Measurements from ENCODE around the gene CNTNAP2.

Gene CNTNAP2

GRCh38 chr7:147171013-147171391 is 1054.4 kb downstream of the CNTNAP2 start:
- no peak for FAIRE-seq

GRCh38 chr7:147173883-147174282 is 1057.3 kb downstream of the CNTNAP2 start:
- FAIRE-seq, result no peak

GRCh38 chr7:147182874-147183273 is 1066.3 kb downstream of the CNTNAP2 start:
- FAIRE-seq, result no peak

- FAIRE-seq, result no peak
Observed at GRCh38 chr7:147183276-147183675, 1066.7 kb downstream of the CNTNAP2 start.

DNA sequence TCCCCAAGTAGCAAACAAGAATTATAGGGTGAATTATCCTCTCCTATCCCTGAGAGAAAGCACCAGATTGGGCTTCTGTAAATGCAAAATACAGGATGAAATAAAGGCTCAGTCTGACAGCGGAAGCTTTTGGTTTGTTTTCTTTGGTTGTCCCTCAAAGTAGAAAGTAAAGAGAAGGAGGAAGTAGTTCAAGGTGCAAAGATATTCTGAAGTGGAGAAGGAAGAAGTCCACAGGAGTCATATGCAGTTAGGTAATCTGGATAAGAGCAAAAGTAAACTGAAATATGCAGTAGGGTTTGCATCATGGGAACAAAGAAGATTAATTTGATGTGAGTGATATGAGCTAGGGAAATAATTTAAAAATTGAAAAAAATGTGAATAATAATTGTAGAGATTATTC is 1071.9 kb downstream of the CNTNAP2 start:
- FAIRE-seq, result no peak

GRCh38 chr7:147193476-147193875 is 1076.9 kb downstream of the CNTNAP2 start:
- FAIRE-seq, result no peak

DNA sequence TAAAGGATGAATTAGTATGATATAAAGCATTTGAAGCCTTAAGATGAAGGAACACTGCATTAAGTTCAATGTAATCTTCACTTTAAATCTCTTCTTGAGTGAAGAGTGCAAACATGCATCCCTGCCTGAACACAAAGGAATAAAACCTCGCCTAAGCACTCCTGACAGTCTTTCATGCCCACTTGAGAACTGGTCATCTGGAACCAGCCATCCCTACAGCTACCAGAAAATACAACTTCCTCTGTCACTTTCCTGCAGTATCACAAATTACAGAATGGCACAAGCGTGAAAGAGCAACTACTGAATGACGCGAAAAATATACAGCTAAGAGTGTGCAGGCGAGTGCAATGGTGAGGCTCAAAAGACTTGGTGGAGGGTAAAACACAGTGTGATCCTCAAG is 1079.9 kb downstream of the CNTNAP2 start:
- FAIRE-seq, result no peak

DNA sequence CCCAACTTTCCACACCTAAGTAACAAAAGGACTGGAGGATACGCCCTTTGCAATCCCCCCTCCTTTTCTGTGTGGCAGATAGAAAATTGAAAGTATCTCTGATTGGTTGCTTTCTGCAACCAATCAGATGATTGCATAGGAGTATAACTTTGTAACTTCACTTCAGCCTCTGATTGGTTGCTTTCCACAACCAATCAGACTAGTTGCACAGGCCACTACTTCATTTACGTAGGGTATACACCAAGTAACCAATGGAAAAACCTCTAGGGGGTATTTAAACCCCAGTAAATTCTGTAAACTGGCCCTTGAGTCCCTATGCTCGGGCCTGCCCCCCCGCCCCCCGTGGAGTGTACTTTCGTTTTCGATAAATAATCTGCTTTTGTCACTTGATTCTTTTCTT is 1080.4 kb downstream of the CNTNAP2 start:
- FAIRE-seq, result no peak

- no peak for FAIRE-seq
Observed at GRCh38 chr7:147199868-147200267, 1083.3 kb downstream of the CNTNAP2 start.

DNA sequence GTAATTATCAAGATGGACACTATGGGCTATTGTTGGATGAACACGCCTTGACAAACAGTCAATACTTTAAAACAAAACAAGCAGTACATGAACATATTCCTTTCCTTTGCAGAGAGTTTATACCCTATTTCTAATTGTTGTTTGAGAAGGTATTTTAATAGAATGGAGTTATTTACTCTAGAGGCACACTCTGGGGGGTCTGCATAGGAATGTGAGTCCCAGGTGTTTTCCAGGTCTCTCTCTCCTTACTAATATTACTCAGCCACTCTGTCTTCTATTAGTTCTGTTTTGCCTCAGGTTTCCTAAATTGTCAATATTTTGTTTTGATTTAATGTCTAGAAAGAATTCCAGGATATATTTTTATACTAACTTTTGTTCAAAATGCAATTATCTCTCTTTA is 1091.4 kb downstream of the CNTNAP2 start:
- no peak for FAIRE-seq

DNA sequence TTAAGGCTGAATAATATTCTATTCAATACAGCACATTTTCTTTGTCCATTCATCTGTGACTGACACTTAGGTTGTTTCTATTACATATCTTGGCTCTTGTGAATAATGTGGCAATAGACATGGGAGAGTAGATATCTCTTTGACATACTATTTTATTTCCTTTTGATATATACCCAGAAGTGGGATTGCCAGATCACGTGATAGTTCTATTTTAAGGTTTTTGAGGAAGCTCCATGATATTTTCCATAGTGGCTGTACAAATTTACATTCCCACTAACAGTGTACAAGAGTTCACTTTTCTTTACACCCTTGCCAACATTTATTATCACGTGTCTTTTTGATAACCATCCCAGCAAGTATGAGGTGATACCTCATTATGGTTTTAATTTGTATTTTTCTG is 1114.7 kb downstream of the CNTNAP2 start:
- no peak for FAIRE-seq

- FAIRE-seq, result no peak
Observed at GRCh38 chr7:147235645-147236382, 1119.2 kb downstream of the CNTNAP2 start.

- FAIRE-seq, result no peak
Observed at GRCh38 chr7:147240468-147240867, 1123.9 kb downstream of the CNTNAP2 start.

GRCh38 chr7:147245274-147245673 is 1128.7 kb downstream of the CNTNAP2 start:
- no peak for FAIRE-seq

DNA sequence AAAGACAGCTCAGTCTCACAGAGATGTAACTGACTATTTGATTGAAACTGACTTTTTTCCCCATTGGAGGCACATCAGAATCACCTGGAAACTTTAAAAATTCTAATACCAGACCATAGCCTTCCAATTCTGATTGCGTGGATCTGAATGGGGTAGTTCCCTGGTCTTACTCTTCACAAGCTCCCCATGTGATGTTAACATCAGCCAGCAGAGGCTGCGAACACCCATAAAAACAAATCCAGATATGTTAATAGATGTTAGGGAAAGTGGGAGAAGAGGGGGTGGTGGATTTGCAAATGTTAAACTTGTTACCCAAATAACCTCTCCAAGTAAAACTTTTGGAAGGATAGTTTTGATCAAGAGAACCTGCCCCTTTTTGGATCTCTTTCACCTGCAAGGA is 1133.4 kb downstream of the CNTNAP2 start:
- FAIRE-seq, result no peak

GRCh38 chr7:147251751-147252325 is 1135.2 kb downstream of the CNTNAP2 start:
- no peak for FAIRE-seq

DNA sequence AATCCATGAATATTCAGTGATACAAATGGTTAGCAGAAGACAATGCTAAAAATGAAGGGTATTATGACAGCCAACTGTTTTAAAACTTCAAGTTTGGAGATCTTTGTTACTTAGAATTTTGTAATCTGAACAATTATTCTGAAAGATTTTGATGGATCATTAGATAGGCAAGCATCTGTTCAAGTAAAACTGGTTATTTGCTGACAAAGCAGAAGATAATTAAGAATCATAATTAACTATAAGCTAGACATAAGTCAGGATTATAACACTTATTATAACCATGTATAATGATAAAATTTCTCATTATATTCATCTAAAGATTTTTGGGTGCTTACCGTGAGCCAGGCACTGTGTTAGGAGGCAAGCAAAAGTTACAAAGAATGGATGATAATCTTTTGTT is 1145.1 kb downstream of the CNTNAP2 start:
- FAIRE-seq, result no peak

GRCh38 chr7:147265528-147265927 is 1148.9 kb downstream of the CNTNAP2 start:
- no peak for FAIRE-seq

DNA sequence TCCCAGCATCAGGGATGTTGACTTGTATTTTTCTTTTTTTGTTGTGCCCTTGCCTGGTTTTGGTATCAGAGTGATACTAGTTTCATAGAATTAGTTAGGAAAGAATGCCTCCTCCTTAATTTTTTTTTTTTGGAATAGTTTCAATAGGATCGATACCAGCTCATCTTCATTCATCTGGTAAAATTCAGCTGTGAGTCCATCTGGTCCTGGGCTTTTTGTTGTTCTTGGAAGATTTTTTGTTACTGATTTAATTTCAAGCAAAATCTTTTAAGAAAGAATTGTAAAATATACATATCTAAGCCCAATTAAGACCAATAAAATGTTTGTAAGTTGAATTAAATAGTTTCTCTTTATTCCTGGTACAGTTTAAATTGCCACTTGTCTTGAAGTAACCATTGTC is 1159.5 kb downstream of the CNTNAP2 start:
- no peak for FAIRE-seq

GRCh38 chr7:147276783-147277370 is 1160.3 kb downstream of the CNTNAP2 start:
- FAIRE-seq, result no peak

- FAIRE-seq, result no peak
Observed at GRCh38 chr7:147279514-147279913, 1162.9 kb downstream of the CNTNAP2 start.

- FAIRE-seq, result no peak
Observed at GRCh38 chr7:147279964-147280374, 1163.4 kb downstream of the CNTNAP2 start.

DNA sequence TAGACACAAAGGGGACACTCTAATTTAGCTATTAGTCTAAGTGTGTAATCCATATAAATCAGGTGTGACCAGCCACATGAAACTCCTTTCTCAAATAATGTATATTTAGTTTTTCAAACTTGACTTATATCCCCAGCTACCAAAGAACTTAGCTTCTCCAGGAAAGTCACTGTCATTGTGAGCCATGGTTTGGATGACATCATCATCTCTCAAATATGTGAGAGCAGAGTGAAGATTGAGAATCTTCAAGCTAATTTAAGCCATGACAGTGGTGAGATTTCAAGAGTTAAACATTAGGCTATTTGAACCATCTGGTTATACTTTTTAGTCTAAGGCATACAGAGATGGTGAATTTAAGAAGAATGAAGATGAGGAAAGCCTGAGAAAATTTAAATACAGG is 1165.6 kb downstream of the CNTNAP2 start:
- FAIRE-seq, result no peak

GRCh38 chr7:147296201-147296600 is 1179.6 kb downstream of the CNTNAP2 start:
- no peak for FAIRE-seq

DNA sequence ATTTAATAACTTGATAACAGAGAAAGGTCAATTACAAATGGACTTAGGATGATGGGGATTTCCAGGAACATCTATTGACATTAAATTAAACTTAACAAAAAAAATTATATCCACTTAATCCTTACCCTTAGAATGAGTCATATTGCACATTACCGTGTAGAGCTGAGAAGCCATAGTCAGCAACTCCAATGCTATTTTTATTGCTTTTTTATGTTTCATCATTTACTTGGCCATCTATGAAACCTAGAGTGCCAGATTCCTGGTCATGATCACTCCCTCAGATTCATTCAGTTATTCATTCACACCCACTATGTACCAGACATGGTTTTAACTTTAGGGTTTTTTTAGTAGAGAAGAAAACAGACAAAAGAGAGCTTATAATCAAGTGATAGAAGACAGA is 1180.4 kb downstream of the CNTNAP2 start:
- FAIRE-seq, result no peak
